Kidney capillary endothelial cell (primary cell): Measurements from ENCODE around the gene WDR41.

Experiments
- DNase-seq: peaks from one replicate; pipeline ENCODE4 v3.0.0-alpha.2; 2018; ENCODE audit warnings: low spot score

WDR41 gene

GRCh38 chr5:77448831-77449230 lies 43.3 kb downstream of the WDR41 start:
- DNase-seq: no peak

- DNase-seq: no peak
Measured at GRCh38 chr5:77444356-77444755, 47.8 kb downstream of the WDR41 start.

DNA sequence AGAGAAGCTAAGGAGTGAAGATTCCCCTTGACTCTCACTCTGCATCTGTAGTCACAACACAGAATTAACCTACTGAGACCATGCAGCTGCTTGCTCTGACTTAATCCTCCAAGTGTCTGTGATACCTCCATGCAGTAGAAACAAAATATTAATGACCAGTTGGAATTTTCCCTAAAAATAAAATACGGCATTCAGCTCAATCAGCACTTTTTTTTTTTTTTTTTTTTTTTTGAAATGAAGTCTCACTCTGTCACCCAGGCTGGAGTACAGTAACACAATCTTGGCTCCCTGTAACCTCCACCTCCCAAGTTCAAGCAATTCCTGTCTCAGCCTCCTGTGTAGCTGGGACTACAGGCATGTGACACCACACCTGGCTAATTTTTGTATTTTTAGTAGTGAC lies 48.4 kb downstream of the WDR41 start:
- no peak for DNase-seq

DNA sequence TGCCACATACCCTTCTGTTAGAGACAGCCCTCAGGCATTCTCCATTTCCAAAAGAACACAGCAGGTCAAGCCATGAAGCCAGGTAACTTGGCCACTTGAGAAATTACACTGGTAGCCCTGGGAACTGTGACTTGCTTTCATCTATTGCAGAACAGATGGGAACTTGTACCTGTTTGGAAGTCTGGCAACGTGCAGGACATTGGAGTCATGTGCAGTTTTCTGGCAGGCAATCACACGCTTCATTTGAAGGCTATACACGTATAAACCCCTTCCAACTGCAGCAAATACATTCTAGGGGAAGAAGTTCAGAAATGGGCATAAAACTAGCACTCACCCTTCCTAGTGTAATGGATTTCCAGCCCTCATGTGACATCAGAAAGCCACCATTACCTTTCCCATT lies 54.0 kb downstream of the WDR41 start:
- no peak for DNase-seq

- DNase-seq: no peak
Measured at GRCh38 chr5:77437194-77437593, 54.9 kb downstream of the WDR41 start.

DNA sequence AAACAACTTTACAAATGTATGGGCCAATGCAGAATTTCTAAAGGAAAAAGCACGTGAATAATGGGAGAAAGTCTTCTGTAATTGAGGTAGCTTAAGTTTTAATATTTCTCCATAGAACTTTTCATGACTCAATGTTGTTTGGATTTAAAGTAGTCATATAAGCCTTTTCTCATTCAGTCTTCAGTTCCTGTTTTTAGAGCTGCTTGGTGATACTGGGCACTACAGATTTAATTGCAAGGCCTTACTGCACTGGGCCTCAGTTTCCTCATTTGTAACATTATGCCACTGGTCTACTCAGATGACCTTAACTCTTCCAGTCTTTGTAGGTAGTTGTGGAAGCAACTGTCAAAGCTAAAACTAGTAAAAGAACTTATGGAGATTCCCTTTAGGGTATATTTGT lies 60.4 kb downstream of the WDR41 start:
- no peak for DNase-seq

DNA sequence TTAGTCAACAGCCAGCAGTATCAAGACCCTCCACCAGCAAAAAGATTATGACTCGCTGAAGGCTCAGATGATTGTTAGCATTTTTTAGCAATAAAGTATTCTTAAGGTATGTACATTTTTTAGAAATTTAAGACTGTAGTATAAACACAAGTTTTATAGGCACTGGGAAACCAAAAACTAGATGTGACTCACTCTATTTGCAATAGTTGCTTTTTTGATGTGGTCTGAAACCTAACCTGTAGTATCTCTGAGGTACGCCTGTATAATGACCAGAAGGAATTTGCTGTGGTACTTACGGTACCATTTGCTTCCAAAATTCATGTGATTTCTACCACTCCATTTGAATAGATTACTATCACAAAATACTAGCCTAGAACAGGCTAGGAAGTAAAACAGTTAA lies 60.8 kb downstream of the WDR41 start:
- DNase-seq: no peak

DNA sequence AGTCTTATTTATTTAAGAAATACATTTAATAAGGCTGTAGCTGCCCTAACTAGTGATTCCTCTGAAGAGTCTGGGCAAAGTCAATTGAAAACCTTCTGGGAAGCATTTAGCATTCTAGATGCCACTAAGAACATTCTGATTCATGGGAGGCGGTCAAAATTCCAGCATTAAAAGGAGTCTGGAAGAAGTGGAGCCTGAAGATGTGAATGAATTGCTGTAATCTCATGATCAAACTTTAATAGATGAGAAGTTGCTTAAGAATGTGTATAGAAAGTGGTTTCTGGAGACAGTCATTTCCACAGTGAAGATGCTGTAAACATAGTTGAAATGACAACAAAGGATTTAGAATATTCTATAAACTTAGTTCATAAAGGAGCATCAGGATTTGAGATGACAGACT lies 61.4 kb downstream of the WDR41 start:
- DNase-seq: no peak

DNA sequence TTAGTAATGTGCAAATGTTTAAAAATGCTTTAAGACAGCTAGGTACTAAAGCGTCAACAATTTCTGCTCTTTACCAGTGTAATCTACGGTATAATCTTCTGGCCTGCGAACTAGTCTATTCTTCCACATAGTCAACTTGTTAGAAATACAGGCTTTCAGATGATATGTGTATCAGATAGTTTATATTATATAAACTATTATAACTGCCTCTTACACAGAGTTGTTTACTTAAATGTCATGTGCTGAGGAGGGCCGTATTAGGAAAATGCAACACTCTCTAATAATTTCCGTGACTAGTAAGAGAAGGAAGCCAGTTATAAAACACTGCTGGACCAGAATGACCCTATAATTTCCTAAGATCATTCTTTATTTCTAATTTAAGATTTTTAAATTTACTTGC lies 63.6 kb downstream of the WDR41 start:
- no peak for DNase-seq

GRCh38 chr5:77427998-77428397 lies 64.1 kb downstream of the WDR41 start:
- no peak for DNase-seq

DNA sequence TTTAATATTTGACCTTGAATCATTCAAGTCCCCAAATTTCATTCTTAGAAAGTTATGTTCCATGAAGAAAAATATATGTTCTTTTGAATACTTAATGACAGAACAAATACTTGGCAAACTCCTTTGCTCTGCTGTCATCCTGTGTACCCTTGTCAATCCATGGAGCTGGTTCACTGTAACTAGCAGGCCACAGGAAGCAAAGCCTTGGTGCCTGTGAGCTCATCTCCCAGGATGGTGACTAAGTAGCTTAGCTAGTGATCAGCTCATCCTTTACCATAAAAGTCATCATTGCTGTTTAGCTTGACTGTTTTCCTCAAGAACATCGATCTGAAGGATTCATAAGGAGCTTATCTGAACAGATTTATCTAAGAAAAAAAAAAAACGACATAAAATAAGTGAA lies 65.4 kb downstream of the WDR41 start:
- peak; percentile 46 for DNase-seq

DNA sequence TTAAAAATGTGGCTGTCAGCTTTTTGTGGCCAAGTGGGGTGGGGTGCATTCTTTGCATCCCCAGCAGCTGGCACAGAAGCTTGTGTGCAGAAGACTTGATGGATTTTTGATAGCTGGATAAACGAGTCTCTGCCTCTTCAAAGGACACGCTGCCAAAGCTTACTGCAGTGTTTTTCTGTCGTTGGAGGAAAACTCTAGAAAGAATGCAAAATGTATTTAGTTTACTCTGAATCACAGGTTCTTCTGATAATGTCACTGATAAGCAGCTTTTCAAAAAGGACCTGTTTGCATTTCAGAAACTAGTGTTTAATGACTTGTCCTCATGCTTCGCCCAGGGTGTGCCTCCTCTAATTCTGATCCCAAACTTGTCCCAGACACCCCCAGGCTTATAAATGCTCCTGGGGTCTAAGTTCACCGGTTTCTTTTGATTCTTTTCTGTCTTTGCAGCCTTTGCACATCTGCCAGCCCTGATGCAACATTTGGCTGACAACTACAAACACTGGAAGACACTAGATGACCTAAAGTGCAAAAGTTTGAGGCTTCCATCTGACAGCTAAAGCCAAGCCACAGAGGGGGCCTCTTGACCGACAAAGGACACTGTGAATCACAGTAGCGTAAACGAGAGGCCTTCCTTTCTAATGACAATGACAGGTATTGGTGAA lies 66.0 kb downstream of the WDR41 start:
- no peak for DNase-seq

- no peak for DNase-seq
Measured at GRCh38 chr5:77425420-77425819, 66.7 kb downstream of the WDR41 start.

DNA sequence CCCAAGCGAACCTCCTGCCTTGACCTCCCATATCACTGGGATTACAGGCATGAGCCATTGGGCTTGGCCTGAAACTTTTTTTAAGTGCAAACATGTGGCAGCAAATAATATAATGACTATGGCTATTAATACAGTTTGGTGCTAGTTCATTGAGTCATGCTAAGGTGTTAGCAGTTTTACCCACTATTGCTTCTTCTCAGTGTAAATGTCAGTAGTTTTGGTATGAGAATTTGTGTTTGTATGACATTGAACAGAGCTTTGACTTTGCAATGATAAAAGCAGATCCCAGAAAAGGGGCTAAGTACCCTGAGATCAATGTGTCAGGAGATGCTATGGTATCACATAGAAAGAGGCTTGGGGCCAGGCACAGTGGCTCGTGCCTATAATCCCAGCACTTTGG lies 67.2 kb downstream of the WDR41 start:
- no peak for DNase-seq

- no peak for DNase-seq
Measured at GRCh38 chr5:77423022-77423750, 68.9 kb downstream of the WDR41 start.

DNA sequence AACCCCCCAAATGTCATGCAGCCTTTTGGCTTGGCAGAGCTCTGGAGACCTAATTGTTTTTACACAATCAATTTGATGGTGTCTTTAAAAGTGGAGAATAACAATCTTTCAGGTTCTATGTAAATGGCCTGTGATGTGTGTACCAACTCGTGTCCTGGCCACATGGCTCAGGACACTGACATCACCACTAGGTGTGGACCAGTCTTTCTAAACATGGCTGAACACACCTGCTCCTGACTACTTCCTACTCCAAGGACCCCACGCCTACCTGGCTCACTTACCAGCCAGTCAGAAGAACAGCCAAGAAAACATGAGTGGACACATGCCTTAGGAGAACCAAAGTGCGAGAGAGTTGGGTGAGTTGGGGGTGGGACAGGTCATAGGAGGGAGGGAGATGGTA lies 71.2 kb downstream of the WDR41 start:
- no peak for DNase-seq

- no peak for DNase-seq
Measured at GRCh38 chr5:77419644-77420582, 72.2 kb downstream of the WDR41 start.

- DNase-seq: no peak
Measured at GRCh38 chr5:77418601-77419581, 73.2 kb downstream of the WDR41 start.

DNA sequence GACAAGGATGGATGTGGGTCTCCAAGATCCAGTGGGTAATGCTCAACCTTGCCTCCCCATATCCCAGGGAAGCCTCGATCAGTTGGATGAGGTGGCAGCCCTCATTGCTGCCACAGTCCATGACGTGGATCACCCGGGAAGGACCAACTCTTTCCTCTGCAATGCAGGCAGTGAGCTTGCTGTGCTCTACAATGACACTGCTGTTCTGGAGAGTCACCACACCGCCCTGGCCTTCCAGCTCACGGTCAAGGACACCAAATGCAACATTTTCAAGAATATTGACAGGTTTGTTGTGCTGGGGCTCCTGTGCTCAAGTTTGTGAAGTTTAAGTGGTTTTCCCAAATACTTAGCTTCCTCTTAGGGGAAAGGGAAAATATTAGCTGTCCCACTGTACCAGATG lies 74.0 kb downstream of the WDR41 start:
- no peak for DNase-seq

DNA sequence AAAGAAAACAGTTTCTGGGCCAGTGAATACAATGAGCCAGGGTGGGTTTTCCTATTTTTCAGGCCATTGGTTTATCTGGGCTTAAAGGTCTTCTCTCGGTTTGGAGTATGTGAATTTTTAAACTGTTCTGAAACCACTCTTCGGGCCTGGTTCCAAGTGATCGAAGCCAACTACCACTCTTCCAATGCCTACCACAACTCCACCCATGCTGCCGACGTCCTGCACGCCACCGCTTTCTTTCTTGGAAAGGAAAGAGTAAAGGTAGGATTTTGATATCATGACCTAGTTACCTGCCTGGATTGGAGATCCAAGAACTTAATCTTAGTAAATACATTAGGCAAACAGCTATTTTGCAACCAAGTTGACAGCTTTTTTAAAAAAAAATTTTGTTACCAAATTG lies 79.1 kb downstream of the WDR41 start:
- no peak for DNase-seq

- no peak for DNase-seq
Measured at GRCh38 chr5:77409870-77410621, 82.1 kb downstream of the WDR41 start.
